NCI-H1694 (cell line): ENCODE measurements around the gene TRIM72.
"Not testable (repeated sequence)": the region's sequence is repeated elsewhere in the genome, so short reads cannot be mapped to it uniquely, and the experiment has no call there.

Experiments used
- DNase-seq: peaks from one replicate; lab custom pipeline; 2025; lab: John Stamatoyannopoulos, UW

The TRIM72 gene

GRCh38 chr16:31215287-31216162 lies 1.6 kb downstream of the TRIM72 start:
- no peak for DNase-seq

GRCh38 chr16:31216422-31217135 lies 2.7 kb downstream of the TRIM72 start, which contains the start of gene PYDC1:
Gene PYDC1, minus strand, starts transcription at chr16:31217135. Its CDS starts 107 bp downstream, at chr16:31217028.
- DNase-seq: no peak

- no peak for DNase-seq
Observed at GRCh38 chr16:31217136-31217530, 3.2 kb downstream of the TRIM72 start.

- no peak for DNase-seq
Observed at GRCh38 chr16:31219154-31219741, 5.3 kb downstream of the TRIM72 start.

GRCh38 chr16:31221357-31222160 lies 7.6 kb downstream of the TRIM72 start:
- DNase-seq: no peak

- DNase-seq: no peak
Observed at GRCh38 chr16:31223044-31223443, 9.1 kb downstream of the TRIM72 start.

- no peak for DNase-seq
Observed at GRCh38 chr16:31224092-31224955, 10.4 kb downstream of the TRIM72 start.

- no peak for DNase-seq
Observed at GRCh38 chr16:31225193-31225592, 11.3 kb downstream of the TRIM72 start.

GRCh38 chr16:31228206-31228605 lies 14.3 kb downstream of the TRIM72 start:
- no peak for DNase-seq

- DNase-seq: no peak
Observed at GRCh38 chr16:31229501-31229900, 15.6 kb downstream of the TRIM72 start.

GRCh38 chr16:31238041-31238440 lies 24.1 kb downstream of the TRIM72 start:
- no peak for DNase-seq

GRCh38 chr16:31242206-31242605 lies 28.3 kb downstream of the TRIM72 start:
- no peak for DNase-seq

GRCh38 chr16:31243734-31244670 lies 30.1 kb downstream of the TRIM72 start:
- no peak for DNase-seq

GRCh38 chr16:31245598-31245997 lies 31.7 kb downstream of the TRIM72 start:
- not testable (repeated sequence) for DNase-seq

- no peak for DNase-seq
Observed at GRCh38 chr16:31246296-31246695, 32.4 kb downstream of the TRIM72 start.

- DNase-seq: no peak
Observed at GRCh38 chr16:31248344-31248743, 34.4 kb downstream of the TRIM72 start.

GRCh38 chr16:31250782-31251384 lies 37.0 kb downstream of the TRIM72 start:
- no peak for DNase-seq

GRCh38 chr16:31251435-31251834 lies 37.5 kb downstream of the TRIM72 start:
- no peak for DNase-seq

GRCh38 chr16:31253642-31254045 lies 39.7 kb downstream of the TRIM72 start:
- DNase-seq: no peak
